Gastroesophageal sphincter (tissue), 4 donors: ENCODE data around the gene CNOT2. TPM values are rescaled to one million over a fixed set of nuclear protein-coding genes. Genes with fewer than 3 reads are reported as not detected.

ENCODE experiments used
- ATAC-seq: fragments of 150-250 bp; one replicate; pipeline ENCODE4 v1.9.1; 2016; ENCODE audit warnings: mild to moderate bottlenecking, moderate library complexity
- H3K27ac ChIP-seq, 4 donors: fragments of 200-600 bp; sonication (generic) in 3 of 4; 1 replicate in 3 of 4; 2 replicates in 1 of 4; pipeline ENCODE4 v1.5.1; 2016 to 2019
- H3K27me3 ChIP-seq: fragments of 200-600 bp; sonication (generic); one replicate; pipeline ENCODE4 v1.5.1; 2019
- H3K36me3 ChIP-seq, 2 donors: fragments of 200-600 bp; sonication (generic); one replicate each; pipeline ENCODE4 v1.5.1; 2019; ENCODE audit warnings: control low read depth in 1 of 2
- H3K4me1 ChIP-seq, 3 donors: fragments of 200-600 bp; sonication (generic); 1 replicate in 2 of 3; 2 replicates in 1 of 3; pipeline ENCODE4 v1.5.1; 2016 to 2019; ENCODE audit warnings: control low read depth in 2 of 3
- H3K4me3 ChIP-seq, 2 donors: fragments of 200-600 bp; sonication (generic); one replicate each; pipeline ENCODE4 v1.5.1; 2019; ENCODE audit warnings: mild to moderate bottlenecking in 1 of 2, moderate library complexity in 1 of 2
- H3K9me3 ChIP-seq, 3 donors: fragments of 200-600 bp; sonication (generic); one replicate each; pipeline ENCODE4 v1.5.1; 2017 to 2019; ENCODE audit warnings: control low read depth in 2 of 3
- EP300 ChIP-seq: sonication (generic); formaldehyde crosslinking; IDR thresholded peaks from one replicate; pipeline ENCODE4 v1.6.1; 2017; ENCODE audit warnings: antibody characterized with exemption, mild to moderate bottlenecking
- POLR2A ChIP-seq, 2 donors: fragments of 450-650 bp; IDR thresholded peaks; one replicate each; pipeline ENCODE4 v1.6.1; 2017; ENCODE audit warnings: antibody characterized with exemption in 2 of 2, mild to moderate bottlenecking in 2 of 2, moderate library complexity in 1 of 2
- POLR2AphosphoS5 ChIP-seq: sonication (generic); formaldehyde crosslinking; IDR thresholded peaks from one replicate; pipeline ENCODE4 v1.6.1; 2017; ENCODE audit warnings: antibody characterized with exemption
- WGBS, 2 donors: methylation state at CpG; one replicate each; pipeline ENCODE4 v1.1.5; 2018; ENCODE audit warnings: low coverage in 1 of 2; 5-methylcytosine and 5-hydroxymethylcytosine counted together
- total RNA-seq, 4 donors: library from RNA; depleted of rRNA; stranded (reverse); fragments of >200 nt; gene quantifications; one replicate each; pipeline ENCODE4 v1.1.0, GENCODE V29; 2016
- TF ChIP-seq, protein P1 (sequence below), 4 experiments: fragments of 200-600 bp in 2 of 4; fragments of 450-650 bp in 2 of 4; sonication (generic) in 1 of 4; IDR thresholded peaks; one replicate each; pipeline ENCODE4 v1.5.1; 2017 to 2019; ENCODE audit warnings: antibody characterized with exemption in 4 of 4, mild to moderate bottlenecking in 2 of 4, moderate library complexity in 2 of 4

The CNOT2 gene
- total RNA-seq, 4 donors from 2014 or later: 71.9 to 125 (median 101) TPM

DNA sequence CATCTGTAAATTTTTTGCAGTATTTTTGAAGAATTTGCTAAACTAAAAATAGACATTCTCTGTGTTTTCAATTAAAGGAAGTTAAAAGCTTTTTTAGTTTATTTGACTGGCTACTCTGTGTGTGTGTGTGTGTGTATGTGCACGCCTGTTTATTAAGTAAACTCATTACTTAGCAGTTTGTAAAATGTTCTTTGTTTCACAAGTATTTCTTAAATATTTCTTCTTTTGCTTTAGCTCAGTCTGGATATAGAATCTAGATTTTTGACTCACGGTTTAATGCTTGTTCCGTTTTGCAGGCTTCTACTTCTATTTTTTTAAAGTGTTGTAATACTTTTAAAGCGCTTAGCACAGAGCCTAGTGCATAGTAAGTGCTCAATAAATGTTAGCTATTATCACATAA is 76.4 kb downstream of the CNOT2 start:
- H3K4me3 ChIP-seq: no peak overlapping the region
- TF ChIP-seq EP300 (no peak), POLR2AphosphoS5 (no peak), POLR2A (IDR thresholded peaks at IDR 0.05) (no peak)
- TF ChIP-seq, protein P1, sequence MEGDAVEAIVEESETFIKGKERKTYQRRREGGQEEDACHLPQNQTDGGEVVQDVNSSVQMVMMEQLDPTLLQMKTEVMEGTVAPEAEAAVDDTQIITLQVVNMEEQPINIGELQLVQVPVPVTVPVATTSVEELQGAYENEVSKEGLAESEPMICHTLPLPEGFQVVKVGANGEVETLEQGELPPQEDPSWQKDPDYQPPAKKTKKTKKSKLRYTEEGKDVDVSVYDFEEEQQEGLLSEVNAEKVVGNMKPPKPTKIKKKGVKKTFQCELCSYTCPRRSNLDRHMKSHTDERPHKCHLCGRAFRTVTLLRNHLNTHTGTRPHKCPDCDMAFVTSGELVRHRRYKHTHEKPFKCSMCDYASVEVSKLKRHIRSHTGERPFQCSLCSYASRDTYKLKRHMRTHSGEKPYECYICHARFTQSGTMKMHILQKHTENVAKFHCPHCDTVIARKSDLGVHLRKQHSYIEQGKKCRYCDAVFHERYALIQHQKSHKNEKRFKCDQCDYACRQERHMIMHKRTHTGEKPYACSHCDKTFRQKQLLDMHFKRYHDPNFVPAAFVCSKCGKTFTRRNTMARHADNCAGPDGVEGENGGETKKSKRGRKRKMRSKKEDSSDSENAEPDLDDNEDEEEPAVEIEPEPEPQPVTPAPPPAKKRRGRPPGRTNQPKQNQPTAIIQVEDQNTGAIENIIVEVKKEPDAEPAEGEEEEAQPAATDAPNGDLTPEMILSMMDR (IDR thresholded peaks at IDR 0.05): no peak
- 84 to 89% methylated on average over 4 of the region's 4 CpGs for WGBS, 2 donors
- peaks cover 0 to 4% of the 10 kb centered on the region in 2 donors for H3K36me3 ChIP-seq
- no peaks in the 10 kb centered on the region for H3K4me1 ChIP-seq
- H3K27me3 ChIP-seq: no peaks in the 10 kb centered on the region
- no peak for ATAC-seq
- H3K27ac ChIP-seq: no peak overlapping the region
- no peaks in the 10 kb centered on the region for H3K9me3 ChIP-seq

DNA sequence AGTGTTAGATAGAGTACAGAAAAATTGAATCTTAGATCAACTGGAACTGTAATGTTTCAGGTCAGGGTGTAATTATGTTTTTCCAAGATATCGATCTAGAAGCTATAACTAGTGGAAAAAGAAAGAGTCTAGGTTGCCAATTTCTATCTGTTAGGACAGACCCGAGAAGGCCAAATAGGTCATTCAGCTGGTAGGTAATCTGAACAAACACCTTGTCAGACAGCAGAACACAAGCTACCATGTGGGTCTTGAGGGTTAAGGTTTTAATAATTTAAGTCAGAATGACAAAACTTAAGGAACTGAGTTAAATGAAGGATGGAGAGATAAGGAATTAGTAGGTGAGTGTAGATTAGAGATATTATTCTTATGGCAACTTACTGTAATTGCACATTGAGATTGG is 78.0 kb downstream of the CNOT2 start:
- no peak for TF ChIP-seq POLR2A (IDR thresholded peaks at IDR 0.05)
- TF ChIP-seq EP300: no peak
- Histone ChIP-seq H3K27ac (no peak overlapping the region), H3K27me3 (no peaks in the 10 kb centered on the region), H3K4me1 (no peaks in the 10 kb centered on the region), H3K4me3 (no peak overlapping the region), H3K9me3 (no peaks in the 10 kb centered on the region), H3K36me3 (peaks cover 0 to 5% of the 10 kb centered on the region in 2 donors)
- 94 to 97% methylated on average over 2 of the region's 2 CpGs for WGBS, 2 donors
- no peak for ATAC-seq

DNA sequence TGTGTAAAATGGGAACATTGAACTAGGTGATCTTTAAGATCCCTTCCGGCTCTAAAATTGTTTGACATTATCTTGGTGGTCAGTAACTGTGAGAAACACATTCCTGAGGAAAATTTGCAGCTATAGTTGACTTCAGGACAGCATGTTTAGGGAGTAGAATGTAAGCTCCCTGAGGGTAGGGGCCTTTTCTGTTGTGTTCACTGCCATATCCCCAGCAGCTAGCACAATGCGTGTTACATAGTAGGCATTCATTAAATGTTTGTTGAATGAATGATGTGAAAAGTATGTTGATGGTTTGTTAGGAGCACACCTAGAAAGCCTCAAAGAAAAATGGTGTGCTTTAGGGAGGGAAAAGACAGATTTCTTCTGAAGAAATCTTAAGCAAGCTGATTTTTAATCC is 84.3 kb downstream of the CNOT2 start:
- Histone ChIP-seq H3K27me3 (no peaks in the 10 kb centered on the region), H3K27ac (no peak overlapping the region), H3K9me3 (no peaks in the 10 kb centered on the region), H3K4me1 (no peaks in the 10 kb centered on the region), H3K4me3 (no peak overlapping the region), H3K36me3 (peaks cover 0 to 5% of the 10 kb centered on the region in 2 donors)
- WGBS, 2 donors: 90 to 100% methylated on average over 2 of the region's 2 CpGs
- TF ChIP-seq, protein P1 (IDR thresholded peaks at IDR 0.05): no peak
- TF ChIP-seq EP300: no peak
- no peak for TF ChIP-seq POLR2AphosphoS5
- no peak for TF ChIP-seq POLR2A (IDR thresholded peaks at IDR 0.05)
- ATAC-seq: no peak

DNA sequence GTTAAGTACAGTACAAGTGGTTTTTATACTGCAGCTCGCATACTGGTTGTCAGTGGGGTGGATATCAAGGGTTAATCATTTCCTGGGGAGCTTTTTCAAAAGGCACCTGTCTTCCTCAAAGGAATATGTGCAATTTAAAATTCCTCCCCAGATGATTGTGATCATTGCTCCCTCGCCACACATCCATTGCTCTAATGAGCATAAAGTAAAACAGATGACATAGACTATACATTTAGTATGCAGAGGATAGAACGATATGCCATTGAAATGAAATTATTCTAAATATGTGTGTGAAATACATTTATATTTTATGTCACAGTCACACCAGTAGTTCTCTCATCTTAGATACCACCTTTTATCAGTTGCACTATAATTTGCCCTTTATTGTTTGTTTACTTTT is 86.5 kb downstream of the CNOT2 start:
- Histone ChIP-seq H3K27ac (no peak overlapping the region), H3K9me3 (no peaks in the 10 kb centered on the region), H3K36me3 (peaks cover 0 to under 1% of the 10 kb centered on the region in 2 donors), H3K27me3 (no peaks in the 10 kb centered on the region), H3K4me3 (no peak overlapping the region), H3K4me1 (no peaks in the 10 kb centered on the region)
- no peak for TF ChIP-seq EP300
- TF ChIP-seq, protein P1 (IDR thresholded peaks at IDR 0.05): no peak
- no peak for TF ChIP-seq POLR2AphosphoS5
- no peak for TF ChIP-seq POLR2A (IDR thresholded peaks at IDR 0.05)
- ATAC-seq: no peak
- 89 to 98% methylated on average over 3 of the region's 3 CpGs for WGBS, 2 donors

DNA sequence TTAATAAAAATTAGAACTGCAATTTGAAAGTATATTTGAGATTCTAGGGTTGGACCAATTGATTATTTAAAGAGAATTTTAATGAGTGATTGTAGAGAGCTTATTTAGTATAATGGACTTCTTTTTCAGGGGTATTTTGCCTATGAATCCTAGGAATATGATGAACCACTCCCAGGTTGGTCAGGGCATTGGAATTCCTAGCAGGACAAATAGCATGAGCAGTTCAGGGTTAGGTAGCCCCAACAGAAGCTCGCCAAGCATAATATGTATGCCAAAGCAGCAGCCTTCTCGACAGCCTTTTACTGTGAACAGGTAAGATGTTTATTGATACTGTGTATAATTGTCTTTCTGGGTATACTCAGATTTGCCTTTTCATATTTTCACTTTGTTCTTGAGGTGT is 86.9 kb downstream of the CNOT2 start:
- TF ChIP-seq POLR2AphosphoS5: no peak
- no peak for TF ChIP-seq POLR2A (IDR thresholded peaks at IDR 0.05)
- TF ChIP-seq, protein P1 (IDR thresholded peaks at IDR 0.05): no peak
- no peak for TF ChIP-seq EP300
- Histone ChIP-seq H3K9me3 (no peaks in the 10 kb centered on the region), H3K27ac (no peak overlapping the region), H3K4me3 (no peak overlapping the region), H3K36me3 (peaks cover 0 to 4% of the 10 kb centered on the region in 2 donors), H3K4me1 (no peaks in the 10 kb centered on the region), H3K27me3 (no peaks in the 10 kb centered on the region)
- 87 to 100% methylated on average over 2 of the region's 2 CpGs for WGBS, 2 donors
- ATAC-seq: no peak

DNA sequence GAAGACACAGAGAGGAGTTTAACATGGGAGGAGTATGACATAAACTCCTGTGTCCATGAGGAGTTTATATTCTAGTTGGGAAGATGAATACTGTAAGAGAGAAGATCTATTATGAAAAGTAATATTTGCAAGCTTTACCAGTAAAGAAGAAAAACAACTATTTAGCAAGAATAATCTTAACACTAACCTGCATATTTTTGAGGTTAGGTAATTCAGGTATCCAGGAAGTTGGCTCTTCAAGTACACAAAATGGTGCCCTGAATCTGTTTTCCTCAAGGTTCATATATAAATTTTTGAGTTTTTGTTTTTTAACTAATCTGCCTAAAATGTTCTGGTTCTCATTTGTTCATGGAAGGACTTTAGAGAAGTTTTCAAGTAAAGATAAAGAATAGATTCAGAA is 89.0 kb downstream of the CNOT2 start:
- no peaks in the 10 kb centered on the region for H3K9me3 ChIP-seq
- ATAC-seq: no peak
- H3K36me3 ChIP-seq: peaks cover 0 to 21% of the 10 kb centered on the region in 2 donors
- no peak overlapping the region for H3K4me3 ChIP-seq
- H3K4me1 ChIP-seq: no peaks in the 10 kb centered on the region
- no peak for TF ChIP-seq EP300
- no peak for TF ChIP-seq POLR2AphosphoS5
- no peak for TF ChIP-seq POLR2A (IDR thresholded peaks at IDR 0.05)
- TF ChIP-seq, protein P1 (IDR thresholded peaks at IDR 0.05): no peak
- H3K27ac ChIP-seq: no peak overlapping the region
- no peaks in the 10 kb centered on the region for H3K27me3 ChIP-seq
